GM21723 (cell line): Measurements from ENCODE around the gene PREX1.
"Not testable (repeated sequence)": the region's sequence is repeated elsewhere in the genome, so short reads cannot be mapped to it uniquely, and the experiment has no call there.

Experiments used
- ATAC-seq: cut with Tn5 transposase; IDR thresholded peaks from one replicate; pipeline ENCODE4 v1.9.1; 2021; ENCODE audit warnings: mild to moderate bottlenecking, moderate library complexity; ENCODE audit not compliant: unreplicated experiment

Gene PREX1

GRCh38 chr20:48779435-48779834 lies 48.4 kb downstream of the PREX1 start:
- ATAC-seq = no peak

DNA sequence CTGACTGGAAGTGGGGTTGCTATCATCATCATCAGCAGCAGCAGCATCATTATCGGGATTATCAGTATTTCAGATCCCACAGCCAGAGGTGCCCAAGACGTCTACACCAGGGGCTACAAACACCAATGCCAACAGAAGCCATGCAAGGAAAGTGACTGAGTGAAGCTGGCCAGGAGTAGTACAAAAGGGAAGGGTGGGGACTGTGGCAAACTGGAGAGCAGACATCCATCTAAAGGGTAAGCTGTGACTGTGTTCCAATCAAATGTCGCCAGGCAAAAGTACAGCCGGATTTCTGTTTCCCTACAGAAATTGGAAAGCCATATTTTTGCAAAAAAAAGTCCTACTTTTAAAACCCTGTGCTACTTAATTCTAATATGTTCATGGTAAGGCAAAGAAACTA lies 50.0 kb downstream of the PREX1 start:
- ATAC-seq = no peak

GRCh38 chr20:48777005-48777404 lies 50.8 kb downstream of the PREX1 start:
- ATAC-seq = no peak

- no peak for ATAC-seq
These were observed 51.5 kb downstream of the PREX1 start for GRCh38 chr20:48776306-48776705.

DNA sequence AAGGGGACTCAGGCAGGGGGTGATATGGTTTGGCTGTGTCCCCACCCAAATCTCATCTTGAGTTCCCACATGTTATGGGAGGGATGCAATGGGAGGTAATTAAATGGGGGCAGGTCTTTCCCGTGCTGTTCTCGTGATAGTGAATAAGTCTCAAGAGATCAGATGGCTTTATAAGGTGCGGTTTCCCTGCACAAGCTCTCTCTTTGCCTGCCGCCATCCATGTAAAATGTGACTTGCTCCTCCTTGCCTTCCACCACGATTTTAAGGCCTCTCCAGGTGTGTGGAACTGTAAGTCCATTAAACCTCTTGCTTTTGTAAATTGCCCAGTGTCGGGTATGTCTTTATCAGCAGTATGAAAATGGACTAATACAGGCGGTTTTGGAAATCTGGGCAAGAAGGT lies 52.3 kb downstream of the PREX1 start:
- not testable (repeated sequence) for ATAC-seq

DNA sequence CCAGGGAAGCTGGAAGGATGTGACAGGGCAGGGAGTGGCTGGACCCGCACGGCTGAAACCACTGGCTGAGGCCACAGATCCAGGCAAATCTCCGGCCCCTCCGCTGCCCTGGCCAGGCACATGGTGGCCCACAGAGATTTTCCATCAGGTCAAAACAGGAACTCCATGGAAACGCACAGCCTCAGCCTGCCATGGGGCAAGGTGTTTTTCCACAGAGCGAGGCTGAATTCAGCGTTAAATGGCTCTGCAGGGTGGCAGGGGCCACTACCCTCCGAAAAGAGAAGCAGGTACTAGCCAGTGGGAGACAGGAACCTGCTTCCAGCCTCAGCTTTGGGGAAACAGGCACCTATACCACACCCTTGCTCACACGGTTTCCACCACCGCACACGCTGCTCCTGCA lies 53.1 kb downstream of the PREX1 start:
- ATAC-seq = no peak

- no peak for ATAC-seq
These were observed 53.9 kb downstream of the PREX1 start for GRCh38 chr20:48773837-48774418.

GRCh38 chr20:48772183-48772976 lies 55.4 kb downstream of the PREX1 start:
- ATAC-seq = no peak

- ATAC-seq = no peak
These were observed 56.3 kb downstream of the PREX1 start for GRCh38 chr20:48771542-48771941.

DNA sequence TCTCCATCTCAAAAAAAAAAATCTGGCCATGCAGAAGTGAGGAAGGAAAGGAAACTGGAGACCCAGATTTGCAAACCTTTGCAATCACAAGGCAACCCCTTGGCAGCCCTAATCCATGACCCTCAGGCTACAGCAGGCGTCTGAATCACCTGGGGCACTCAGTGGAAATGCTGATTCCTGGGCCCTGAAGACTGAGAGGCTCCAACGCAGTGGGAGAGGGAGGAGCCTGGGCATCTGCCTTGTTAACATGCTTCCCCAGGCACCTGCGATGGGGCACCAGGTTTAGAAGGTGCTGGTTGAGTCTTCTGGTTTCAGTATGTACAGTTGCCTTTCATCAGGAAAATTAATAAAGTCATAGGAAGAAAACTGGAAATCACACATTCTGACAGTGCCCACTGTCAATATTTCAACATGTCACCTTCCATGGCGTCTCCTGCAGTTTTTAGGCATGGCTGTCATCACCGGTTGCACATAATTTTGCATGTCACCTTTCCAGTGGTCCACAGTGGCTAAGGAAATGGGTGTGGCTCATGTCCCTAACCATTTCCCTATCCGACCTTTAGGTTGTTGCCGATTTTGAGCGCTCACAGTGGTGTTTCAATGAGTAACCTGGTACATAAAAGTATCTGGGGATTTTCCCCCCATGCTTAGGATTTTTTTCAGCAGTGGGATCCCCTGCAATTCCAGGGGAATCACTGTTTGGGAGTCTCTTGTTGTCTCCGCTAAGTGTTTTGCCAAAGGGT lies 56.9 kb downstream of the PREX1 start:
- ATAC-seq = no peak

GRCh38 chr20:48769069-48769983 lies 58.5 kb downstream of the PREX1 start:
- no peak for ATAC-seq

- no peak for ATAC-seq
These were observed 60.5 kb downstream of the PREX1 start for GRCh38 chr20:48766961-48767960.

GRCh38 chr20:48766205-48766604 lies 61.6 kb downstream of the PREX1 start:
- ATAC-seq = no peak

GRCh38 chr20:48765359-48765758 lies 62.4 kb downstream of the PREX1 start:
- no peak for ATAC-seq

GRCh38 chr20:48763216-48763914 lies 64.4 kb downstream of the PREX1 start:
- ATAC-seq = no peak

GRCh38 chr20:48761874-48762273 lies 65.9 kb downstream of the PREX1 start:
- no peak for ATAC-seq

GRCh38 chr20:48761023-48761785 lies 66.6 kb downstream of the PREX1 start:
- no peak for ATAC-seq

GRCh38 chr20:48760403-48760983 lies 67.3 kb downstream of the PREX1 start:
- no peak for ATAC-seq
